LNCaP clone FGC (cell line): ENCODE data around the gene ZMAT2.

ENCODE experiments used
- DNase-seq: peaks from one replicate; pipeline ENCODE4 v3.0.0-alpha.2; 2011; ENCODE audit warnings: low read depth
- H3K4me3 ChIP-seq: 2 replicates; pipeline ENCODE4 v1.5.1; 2011; ENCODE audit warnings: mild to moderate bottlenecking, low read depth, low read length, control low read depth
- CTCF ChIP-seq: IDR thresholded peaks from 2 replicates; pipeline ENCODE4 v1.5.1; 2012; ENCODE audit warnings: mild to moderate bottlenecking; ENCODE audit not compliant: control insufficient read depth, insufficient read depth; ENCODE audit errors: extremely low read depth

Gene ZMAT2

GRCh38 chr5:140672455-140673186 is 27.6 kb upstream of the ZMAT2 start:
- no peak overlapping the region for H3K4me3 ChIP-seq
- no peak for DNase-seq
- no peak for TF ChIP-seq CTCF

GRCh38 chr5:140673187-140673976 is 26.9 kb upstream of the ZMAT2 start, which contains the start of gene DND1:
Gene DND1 (minus strand): TSS chr5:140673576. CDS start chr5:140673542, 34 bp downstream.
- TF ChIP-seq CTCF: no peak
- DNase-seq: no peak
- H3K4me3 ChIP-seq: no peak within 1 kb of the TSS

GRCh38 chr5:140674211-140674610 is 26.0 kb upstream of the ZMAT2 start:
- DNase-seq: no peak
- no peak overlapping the region for H3K4me3 ChIP-seq
- TF ChIP-seq CTCF: no peak

- no peak for DNase-seq
- no peak for TF ChIP-seq CTCF
These were observed 25.6 kb upstream of the ZMAT2 start for GRCh38 chr5:140674629-140675028.

GRCh38 chr5:140677947-140678346 is 22.3 kb upstream of the ZMAT2 start:
- no peak overlapping the region for H3K4me3 ChIP-seq
- no peak for DNase-seq
- TF ChIP-seq CTCF: no peak

More at GRCh38 chr5:140674629-140675028, 25.6 kb upstream of the ZMAT2 start:
- H3K4me3 ChIP-seq: no peak overlapping the region

GRCh38 chr5:140678993-140679392 is 21.3 kb upstream of the ZMAT2 start:
- TF ChIP-seq CTCF: no peak
- H3K4me3 ChIP-seq: no peak overlapping the region
- DNase-seq: no peak
